ENCODE data around the gene GART. TPM values are rescaled to one million over a fixed set of nuclear protein-coding genes. Genes with fewer than 3 reads are reported as not detected.
"Not testable (repeated sequence)": the region's sequence is repeated elsewhere in the genome, so short reads cannot be mapped to it uniquely, and the experiment has no call there.

The GART gene
- total RNA-seq, 1 experiment from 2014 or later: 142 TPM

GRCh38 chr21:33512481-33512880, 29.4 kb downstream of the GART start:
- Histone ChIP-seq H4K20me1 (ENCODE audit: low read length) (no peaks in the 10 kb centered on the region), H2AFZ (ENCODE audit: low read length) (no peak overlapping the region), H3K36me3 (ENCODE audit: low read depth, low read length) (peaks cover 60% of the 10 kb centered on the region), H3K9me2 (replicated peaks; ENCODE audit: low read length) (no peaks in the 10 kb centered on the region), H3K9ac (ENCODE audit: low read length) (no peak overlapping the region), H3K4me2 (ENCODE audit: low read length) (no peak overlapping the region), H3K27me3 (ENCODE audit: low read length) (no peaks in the 10 kb centered on the region), H3K27ac (ENCODE audit: low read length) (no peak overlapping the region), H3K4me3 (ENCODE audit: low read length) (no peak overlapping the region), H3K79me2 (ENCODE audit: low read length) (no peaks in the 10 kb centered on the region), H3K9me3 (ENCODE audit: low read length) (no peaks in the 10 kb centered on the region), H3F3A (ENCODE audit: low read length, unreplicated experiment) (no peaks in the 10 kb centered on the region), H3K4me1 (ENCODE audit: insufficient read depth, low read length) (no peaks in the 10 kb centered on the region)
- no peak for DNase-seq
- BruUV-seq (replicated peaks): no TSS peak
- CTCF ChIA-PET: no interaction called here
- POLR2A ChIA-PET (ENCODE audit: unreplicated experiment): no interaction called here
- ATAC-seq: no peak
- no peak for TF ChIP-seq EZH2phosphoT487 (IDR thresholded peaks at IDR 0.05; ENCODE audit: borderline replicate concordance, low read length)
- TF ChIP-seq CTCF (conservative IDR thresholded peaks at IDR 0.05; ENCODE audit: low read depth, low read length): no peak
- no peak for TF ChIP-seq EZH2 (IDR thresholded peaks at IDR 0.05; ENCODE audit: low read length, unreplicated experiment)
- intact Hi-C loops (cut with micrococcal nuclease): no loop called here

GRCh38 chr21:33511639-33512038, 30.3 kb downstream of the GART start:
- Histone ChIP-seq H3K4me1 (ENCODE audit: insufficient read depth, low read length) (no peaks in the 10 kb centered on the region), H3K27ac (ENCODE audit: low read length) (no peak overlapping the region), H2AFZ (ENCODE audit: low read length) (no peak overlapping the region), H3K4me3 (ENCODE audit: low read length) (no peak overlapping the region), H3K9ac (ENCODE audit: low read length) (no peak overlapping the region), H3K79me2 (ENCODE audit: low read length) (no peaks in the 10 kb centered on the region), H3K9me3 (ENCODE audit: low read length) (no peaks in the 10 kb centered on the region), H3K27me3 (ENCODE audit: low read length) (no peaks in the 10 kb centered on the region), H4K20me1 (ENCODE audit: low read length) (no peaks in the 10 kb centered on the region), H3K4me2 (ENCODE audit: low read length) (no peak overlapping the region), H3K9me2 (replicated peaks; ENCODE audit: low read length) (no peaks in the 10 kb centered on the region), H3K36me3 (ENCODE audit: low read depth, low read length) (peaks cover 59% of the 10 kb centered on the region), H3F3A (ENCODE audit: low read length, unreplicated experiment) (no peaks in the 10 kb centered on the region)
- intact Hi-C loops (cut with micrococcal nuclease): no loop called here
- BruUV-seq (replicated peaks): no TSS peak
- POLR2A ChIA-PET (ENCODE audit: unreplicated experiment): no interaction called here
- TF ChIP-seq EZH2phosphoT487 (IDR thresholded peaks at IDR 0.05; ENCODE audit: borderline replicate concordance, low read length): no peak
- ATAC-seq (no peak), DNase-seq (no peak)
- CTCF ChIA-PET: no interaction called here

GRCh38 chr21:33510826-33511225, 31.1 kb downstream of the GART start:
- Histone ChIP-seq H3K4me2 (ENCODE audit: low read length) (no peak overlapping the region), H3K27ac (ENCODE audit: low read length) (no peak overlapping the region), H3K79me2 (ENCODE audit: low read length) (no peaks in the 10 kb centered on the region), H3F3A (ENCODE audit: low read length, unreplicated experiment) (no peaks in the 10 kb centered on the region), H3K4me3 (ENCODE audit: low read length) (no peak overlapping the region), H3K36me3 (ENCODE audit: low read depth, low read length) (peaks cover 54% of the 10 kb centered on the region), H3K9ac (ENCODE audit: low read length) (no peak overlapping the region), H3K9me3 (ENCODE audit: low read length) (no peaks in the 10 kb centered on the region), H3K4me1 (ENCODE audit: insufficient read depth, low read length) (no peaks in the 10 kb centered on the region), H4K20me1 (ENCODE audit: low read length) (no peaks in the 10 kb centered on the region), H2AFZ (ENCODE audit: low read length) (no peak overlapping the region), H3K9me2 (replicated peaks; ENCODE audit: low read length) (no peaks in the 10 kb centered on the region), H3K27me3 (ENCODE audit: low read length) (no peaks in the 10 kb centered on the region)
- TF ChIP-seq EZH2phosphoT487 (IDR thresholded peaks at IDR 0.05; ENCODE audit: borderline replicate concordance, low read length): no peak
- TF ChIP-seq CTCF (conservative IDR thresholded peaks at IDR 0.05; ENCODE audit: low read depth, low read length): no peak
- no peak for TF ChIP-seq EZH2 (IDR thresholded peaks at IDR 0.05; ENCODE audit: low read length, unreplicated experiment)
- POLR2A ChIA-PET (ENCODE audit: unreplicated experiment): no interaction called here
- no TSS peak for BruUV-seq (replicated peaks)
- no peak for ATAC-seq
- no peak for DNase-seq
- intact Hi-C loops (cut with micrococcal nuclease): no loop called here
- CTCF ChIA-PET: interaction anchor here (0.8 kb wide), 1 partner anchor 30 kb away, joined by 3 read pairs; no protein-coding TSS in a partner anchor

- H3K36me3 ChIP-seq (ENCODE audit: low read depth, low read length): peaks cover 52% of the 10 kb centered on the region
- H3K9me2 ChIP-seq (replicated peaks; ENCODE audit: low read length); H2AFZ ChIP-seq (ENCODE audit: low read length); H3K27me3 ChIP-seq (ENCODE audit: low read length); H3K4me2 ChIP-seq (ENCODE audit: low read length); BruUV-seq (replicated peaks); H3K27ac ChIP-seq (ENCODE audit: low read length); H3K4me3 ChIP-seq (ENCODE audit: low read length); CTCF ChIA-PET; DNase-seq; H3F3A ChIP-seq (ENCODE audit: low read length, unreplicated experiment); H3K9ac ChIP-seq (ENCODE audit: low read length); intact Hi-C loops (cut with micrococcal nuclease); H3K4me1 ChIP-seq (ENCODE audit: insufficient read depth, low read length); ATAC-seq; H4K20me1 ChIP-seq (ENCODE audit: low read length); H3K9me3 ChIP-seq (ENCODE audit: low read length); H3K79me2 ChIP-seq (ENCODE audit: low read length): not testable (repeated sequence)
- POLR2A ChIA-PET (ENCODE audit: unreplicated experiment): interaction anchor here (0.6 kb wide), 1 partner anchor 27 kb away, joined by 8 read pairs; no protein-coding TSS in a partner anchor
Observed at GRCh38 chr21:33507003-33507402, 34.9 kb downstream of the GART start.

All from PC-3 (cell line).